PC-3 (cell line): Measurements from ENCODE around the gene SLC44A1. TPM values are rescaled to one million over a fixed set of nuclear protein-coding genes. Genes with fewer than 3 reads are reported as not detected.

Source experiments
- ATAC-seq: fragments of 200-7000 bp; cut with Tn5 transposase; 2 replicates; pipeline ENCODE4 v1.9.1; 2020; ENCODE audit warnings: mild to moderate bottlenecking, moderate library complexity
- BruUV-seq: library from RNA; stranded (reverse); fragments of 400-500 nt; replicated peaks from 2 replicates; lab custom pipeline; 2021; lab: Mats Ljungman, UMichigan
- CTCF ChIA-PET: fragments of 300-600 bp; sonication (Branson Sonifier 250); formaldehyde crosslinking; loops from one replicate; lab custom pipeline; 2022; ENCODE audit warnings: antibody characterized with exemption; lab: Charles Lee
- POLR2A ChIA-PET: fragments of 300-600 bp; sonication (Branson Sonifier 250); formaldehyde crosslinking; loops from one replicate; lab custom pipeline; 2022; ENCODE audit warnings: antibody characterized with exemption; ENCODE audit not compliant: unreplicated experiment; lab: Charles Lee
- DNase-seq: peaks from one replicate; pipeline ENCODE4 v3.0.0-alpha.2; 2015
- H2AFZ ChIP-seq: fragments of 300-600 bp; sonication (generic); 2 replicates; pipeline ENCODE4 v1.6.0; 2016; ENCODE audit warnings: antibody characterized with exemption, low read length
- H3F3A ChIP-seq: fragments of 300-600 bp; sonication (generic); one replicate; pipeline ENCODE4 v1.6.0; 2017; ENCODE audit warnings: antibody characterized with exemption, low read length, control low read depth, mild to moderate bottlenecking; ENCODE audit not compliant: unreplicated experiment
- H3K27ac ChIP-seq: fragments of 300-600 bp; sonication (generic); 2 replicates; pipeline ENCODE4 v1.5.1; 2016; ENCODE audit warnings: mild to moderate bottlenecking, low read length
- H3K27me3 ChIP-seq: fragments of 300-600 bp; sonication (generic); 2 replicates; pipeline ENCODE4 v1.6.1; 2016; ENCODE audit warnings: low read length, mixed read lengths
- H3K36me3 ChIP-seq: fragments of 300-600 bp; sonication (generic); 2 replicates; pipeline ENCODE4 v1.6.1; 2016; ENCODE audit warnings: low read depth, mixed run types, low read length, mixed read lengths
- H3K4me1 ChIP-seq: fragments of 300-600 bp; sonication (generic); 2 replicates; pipeline ENCODE4 v1.5.1; 2016; ENCODE audit warnings: low read length; ENCODE audit not compliant: insufficient read depth
- H3K4me2 ChIP-seq: fragments of 300-600 bp; sonication (generic); 2 replicates; pipeline ENCODE4 v1.6.0; 2016; ENCODE audit warnings: low read length
- H3K4me3 ChIP-seq: fragments of 300-600 bp; sonication (generic); 2 replicates; pipeline ENCODE4 v1.5.1; 2016; ENCODE audit warnings: mild to moderate bottlenecking, low read length, mixed read lengths
- H3K79me2 ChIP-seq: fragments of 300-600 bp; sonication (generic); 2 replicates; pipeline ENCODE4 v1.6.1; 2017; ENCODE audit warnings: low read length, mixed read lengths
- H3K9ac ChIP-seq: fragments of 300-600 bp; sonication (generic); 2 replicates; pipeline ENCODE4 v1.6.0; 2016; ENCODE audit warnings: mild to moderate bottlenecking, low read length
- H3K9me2 ChIP-seq: fragments of 300-600 bp; sonication (generic); replicated peaks from 2 replicates; pipeline ENCODE4 v1.6.1; 2016; ENCODE audit warnings: mixed run types, low read length, mixed read lengths
- H3K9me3 ChIP-seq: fragments of 300-600 bp; sonication (generic); 2 replicates; pipeline ENCODE4 v1.6.1; 2016; ENCODE audit warnings: low read length, mixed read lengths
- H4K20me1 ChIP-seq: fragments of 300-600 bp; sonication (generic); 2 replicates; pipeline ENCODE4 v1.6.1; 2016; ENCODE audit warnings: low read length, mixed read lengths
- CTCF ChIP-seq: fragments of 300-600 bp; sonication (generic); conservative IDR thresholded peaks from 2 replicates; pipeline ENCODE4 v1.5.1; 2017; ENCODE audit warnings: antibody characterized with exemption, low read depth, mild to moderate bottlenecking, low read length
- EZH2 ChIP-seq: fragments of 300-600 bp; sonication (generic); IDR thresholded peaks from one replicate; pipeline ENCODE4 v1.6.1; 2017; ENCODE audit warnings: antibody characterized with exemption, mild to moderate bottlenecking, low read length; ENCODE audit not compliant: unreplicated experiment
- EZH2phosphoT487 ChIP-seq: fragments of 300-600 bp; sonication (generic); IDR thresholded peaks from 2 replicates; pipeline ENCODE4 v1.6.1; 2018; ENCODE audit warnings: mild to moderate bottlenecking, antibody characterized with exemption, low read length, borderline replicate concordance
- intact Hi-C: fragments of 100-400 bp; cut with micrococcal nuclease; formaldehyde crosslinking; loops from 2 replicates; pipeline ENCODE4 v1.9.0; 2023
- total RNA-seq: library from RNA; depleted of rRNA; stranded (reverse); fragments of >200 nt; gene quantifications from 2 replicates; pipeline ENCODE4 v1.2.3, GENCODE V29; 2014

Gene SLC44A1
- total RNA-seq, 1 experiment from 2014 or later: 16.1 TPM

GRCh38 chr9:105426657-105427056 lies 182.2 kb downstream of the SLC44A1 start:
- no peak for TF ChIP-seq EZH2
- no peak for TF ChIP-seq CTCF
- TF ChIP-seq EZH2phosphoT487: no peak
- Histone ChIP-seq H3K4me2 (no peak overlapping the region), H3K79me2 (no peaks in the 10 kb centered on the region), H3K27ac (no peak overlapping the region), H3K9me3 (no peaks in the 10 kb centered on the region), H3K9me2 (no peaks in the 10 kb centered on the region), H2AFZ (no peak overlapping the region), H4K20me1 (no peaks in the 10 kb centered on the region), H3K4me1 (no peaks in the 10 kb centered on the region), H3K27me3 (no peaks in the 10 kb centered on the region), H3F3A (no peaks in the 10 kb centered on the region), H3K4me3 (no peak overlapping the region), H3K36me3 (no peaks in the 10 kb centered on the region), H3K9ac (no peak overlapping the region)
- POLR2A ChIA-PET: no interaction called here
- CTCF ChIA-PET: no interaction called here
- ATAC-seq (no peak), DNase-seq (no peak)
- intact Hi-C loops: loop anchor here (1.0 to 10.0 kb wide), 3 partner anchors 49 to 266 kb away; partner anchors contain the start of gene FKTN
- BruUV-seq: no TSS peak

- H3K36me3 ChIP-seq: no peaks in the 10 kb centered on the region
- no peaks in the 10 kb centered on the region for H3K79me2 ChIP-seq
- no peak overlapping the region for H3K4me3 ChIP-seq
- H3K9ac ChIP-seq: no peak overlapping the region
- H3K9me3 ChIP-seq: no peaks in the 10 kb centered on the region
- H4K20me1 ChIP-seq: no peaks in the 10 kb centered on the region
- DNase-seq (no peak), ATAC-seq (no peak)
- H3K27ac ChIP-seq: no peak overlapping the region
- H3K4me2 ChIP-seq: no peak overlapping the region
- intact Hi-C loops: no loop called here
- ChIA-PET CTCF (no interaction called here), POLR2A (interaction anchor here (0.7 kb wide), 1 partner anchor 14 kb away, joined by 3 read pairs; no protein-coding TSS in a partner anchor)
- H2AFZ ChIP-seq: no peak overlapping the region
- TF ChIP-seq CTCF (no peak), EZH2 (no peak), EZH2phosphoT487 (no peak)
- no peaks in the 10 kb centered on the region for H3K27me3 ChIP-seq
- BruUV-seq: no TSS peak
- H3F3A ChIP-seq: no peaks in the 10 kb centered on the region
- no peaks in the 10 kb centered on the region for H3K9me2 ChIP-seq
- no peaks in the 10 kb centered on the region for H3K4me1 ChIP-seq
These were observed 187.2 kb downstream of the SLC44A1 start for GRCh38 chr9:105431424-105432246.

- CTCF ChIA-PET: no interaction called here
These were observed 187.9 kb downstream of the SLC44A1 start for GRCh38 chr9:105432247-105432842.

More at GRCh38 chr9:105432247-105432842, 187.9 kb downstream of the SLC44A1 start:
- ATAC-seq (no peak), DNase-seq (no peak)
- Histone ChIP-seq H3K4me1 (no peaks in the 10 kb centered on the region), H3K9me2 (no peaks in the 10 kb centered on the region), H3K27me3 (no peaks in the 10 kb centered on the region), H3K27ac (no peak overlapping the region), H4K20me1 (no peaks in the 10 kb centered on the region), H2AFZ (no peak overlapping the region), H3K9me3 (no peaks in the 10 kb centered on the region), H3F3A (no peaks in the 10 kb centered on the region), H3K9ac (no peak overlapping the region), H3K36me3 (no peaks in the 10 kb centered on the region), H3K79me2 (no peaks in the 10 kb centered on the region), H3K4me2 (no peak overlapping the region), H3K4me3 (no peak overlapping the region)
- BruUV-seq: no TSS peak
- TF ChIP-seq EZH2phosphoT487: no peak
- no peak for TF ChIP-seq CTCF
- TF ChIP-seq EZH2: no peak
- POLR2A ChIA-PET: no interaction called here
- intact Hi-C loops: no loop called here
